Lung microvascular endothelial cell (primary cell): Measurements from ENCODE around the gene THAP8. TPM values are rescaled to one million over a fixed set of nuclear protein-coding genes. Genes with fewer than 3 reads are reported as not detected.

ENCODE experiments used
- DNase-seq, 2 donors: peaks; one replicate each; pipeline versions ENCODE4 v3.0.0 to v3.0.0-alpha.2; 2010; ENCODE audit warnings: low read depth in 2 of 2
- total RNA-seq: library from RNA; depleted of rRNA; stranded (reverse); fragments of >200 nt; gene quantifications from 2 replicates; pipeline ENCODE4 v1.2.1, GENCODE V29; 2014

Gene THAP8, protein sequence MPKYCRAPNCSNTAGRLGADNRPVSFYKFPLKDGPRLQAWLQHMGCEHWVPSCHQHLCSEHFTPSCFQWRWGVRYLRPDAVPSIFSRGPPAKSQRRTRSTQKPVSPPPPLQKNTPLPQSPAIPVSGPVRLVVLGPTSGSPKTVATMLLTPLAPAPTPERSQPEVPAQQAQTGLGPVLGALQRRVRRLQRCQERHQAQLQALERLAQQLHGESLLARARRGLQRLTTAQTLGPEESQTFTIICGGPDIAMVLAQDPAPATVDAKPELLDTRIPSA
- total RNA-seq, result 0.87 and 1.8 TPM in 2 replicates

GRCh38 chr19:36054119-36054732, at the start of gene THAP8:
TSS of gene THAP8 (minus strand) at chr19:36054285. CDS start at chr19:36054217, 68 bp downstream.
- peak; percentile 100 for DNase-seq

GRCh38 chr19:36103040-36103626, 49.0 kb upstream of the THAP8 start:
- DNase-seq, result no peak

- DNase-seq, result no peak
These were observed 47.7 kb upstream of the THAP8 start for GRCh38 chr19:36101550-36102327.

GRCh38 chr19:36100476-36100875, 46.4 kb upstream of the THAP8 start:
- DNase-seq, result no peak

- DNase-seq, result no peak
These were observed 45.2 kb upstream of the THAP8 start for GRCh38 chr19:36099166-36099785.

- DNase-seq, result peak in 1 of 2 donors; percentile 55
These were observed 43.0 kb upstream of the THAP8 start for GRCh38 chr19:36097036-36097435.

GRCh38 chr19:36093687-36094086, 39.6 kb upstream of the THAP8 start:
- no peak for DNase-seq

DNA sequence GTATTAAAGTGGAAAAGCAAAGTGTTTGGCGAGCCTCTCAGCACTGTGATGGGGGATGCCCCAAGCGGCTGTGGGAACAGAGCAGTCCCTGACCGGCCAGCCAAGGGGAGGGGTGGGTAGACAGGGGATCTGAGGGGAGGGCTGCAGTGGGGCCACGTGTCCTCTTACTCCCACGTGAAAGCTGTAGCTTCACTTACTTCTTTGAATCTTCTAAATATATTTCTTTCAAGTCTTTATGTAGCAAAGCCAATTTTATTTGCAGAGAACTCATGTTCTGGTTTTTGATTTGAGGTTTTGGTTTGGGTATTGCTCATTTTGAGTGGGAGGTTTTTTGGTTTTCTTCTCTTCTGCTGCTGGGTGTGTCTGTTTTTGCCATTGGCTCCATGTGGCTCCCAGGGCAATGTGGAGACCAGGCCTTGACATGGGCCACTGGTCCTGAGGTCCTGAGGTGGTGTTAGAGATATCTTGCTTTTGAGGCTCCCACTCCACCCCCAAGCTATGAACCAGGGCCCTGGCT, 39.1 kb upstream of the THAP8 start:
- DNase-seq, result no peak

- DNase-seq, result no peak
These were observed 38.5 kb upstream of the THAP8 start for GRCh38 chr19:36092566-36092965.

GRCh38 chr19:36090910-36091695, 37.0 kb upstream of the THAP8 start:
- no peak for DNase-seq

DNA sequence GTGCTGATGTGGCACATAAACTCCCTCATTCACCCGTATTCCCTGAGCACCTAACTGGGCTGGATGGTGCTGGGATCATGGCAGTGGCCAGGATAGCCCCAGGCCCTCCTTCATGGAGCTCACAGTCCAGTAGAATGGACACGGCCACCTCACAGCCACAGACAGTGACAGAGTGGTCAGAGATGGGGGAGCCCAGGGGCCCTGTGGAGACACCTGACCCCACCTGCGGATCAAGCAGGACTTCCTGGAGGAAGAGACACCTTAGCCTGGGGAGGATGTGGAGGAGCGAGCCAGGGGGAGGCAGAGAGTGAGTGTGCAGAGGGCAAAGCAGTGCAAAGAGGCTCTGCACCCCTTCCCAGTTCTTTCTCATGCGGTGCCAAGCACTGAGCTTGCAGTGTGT, 35.8 kb upstream of the THAP8 start:
- no peak for DNase-seq

DNA sequence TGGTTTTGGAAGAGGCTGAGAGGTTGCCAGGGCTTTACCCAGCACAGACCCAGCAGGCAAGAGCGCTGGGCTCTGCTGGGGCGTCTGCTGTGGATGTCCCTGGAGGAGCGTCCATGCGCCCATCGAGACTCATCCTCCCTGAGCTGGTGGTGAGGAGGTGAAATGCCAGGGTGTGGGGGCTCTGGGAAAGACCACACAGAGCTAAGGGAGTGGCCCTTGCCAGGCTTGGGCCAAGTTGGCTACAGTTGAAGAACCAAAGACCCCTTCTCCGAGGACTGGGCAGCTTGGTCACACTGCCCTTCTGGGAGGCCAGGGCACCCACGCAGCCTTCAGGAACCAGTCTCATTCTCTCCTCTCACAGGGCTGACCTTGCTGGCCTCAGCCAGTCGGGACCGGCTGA, 32.2 kb upstream of the THAP8 start:
- no peak for DNase-seq

GRCh38 chr19:36084231-36085009, 30.3 kb upstream of the THAP8 start:
- DNase-seq, result no peak

- no peak for DNase-seq
These were observed 28.8 kb upstream of the THAP8 start for GRCh38 chr19:36082916-36083315.

DNA sequence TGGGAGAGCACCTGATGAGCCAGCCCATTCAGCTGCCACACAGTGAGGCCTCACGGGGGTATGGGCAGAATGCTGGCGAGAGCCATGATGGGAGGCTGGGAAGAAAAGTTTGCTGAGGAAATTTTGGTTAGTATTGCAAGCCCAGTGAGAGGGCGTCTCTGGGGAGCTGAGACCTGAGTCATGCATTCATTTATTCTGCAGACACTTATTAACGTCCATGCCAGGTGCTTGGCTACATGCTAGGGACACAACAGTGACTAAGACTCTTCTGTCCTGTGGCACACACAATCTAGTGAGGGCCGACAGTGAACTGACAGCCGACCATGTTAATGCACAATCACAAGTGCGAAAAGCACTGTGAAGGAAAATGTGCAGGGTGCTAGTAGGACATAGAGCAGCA, 27.8 kb upstream of the THAP8 start:
- DNase-seq, result no peak

DNA sequence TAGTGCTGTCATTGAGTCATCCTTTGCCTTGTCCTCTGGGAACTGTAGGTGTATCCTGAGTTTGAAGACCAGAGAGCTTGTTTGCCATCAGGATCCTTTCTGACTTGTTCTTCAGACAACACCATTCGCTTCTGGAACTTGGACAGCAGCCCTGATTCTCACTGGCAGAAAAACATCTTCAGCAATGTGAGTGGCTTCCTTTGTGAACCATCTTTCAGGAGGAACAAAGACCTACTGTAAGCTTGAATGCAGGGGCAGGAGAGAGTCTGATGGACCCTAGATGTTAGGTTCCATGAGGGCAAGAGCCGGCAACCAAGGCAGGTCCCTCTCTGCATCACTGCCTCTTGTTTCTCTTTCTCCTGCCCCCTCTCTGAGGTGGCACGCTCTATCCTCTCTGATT, 27.3 kb upstream of the THAP8 start:
- DNase-seq, result no peak

GRCh38 chr19:36079389-36079945, 25.4 kb upstream of the THAP8 start:
- DNase-seq, result no peak

DNA sequence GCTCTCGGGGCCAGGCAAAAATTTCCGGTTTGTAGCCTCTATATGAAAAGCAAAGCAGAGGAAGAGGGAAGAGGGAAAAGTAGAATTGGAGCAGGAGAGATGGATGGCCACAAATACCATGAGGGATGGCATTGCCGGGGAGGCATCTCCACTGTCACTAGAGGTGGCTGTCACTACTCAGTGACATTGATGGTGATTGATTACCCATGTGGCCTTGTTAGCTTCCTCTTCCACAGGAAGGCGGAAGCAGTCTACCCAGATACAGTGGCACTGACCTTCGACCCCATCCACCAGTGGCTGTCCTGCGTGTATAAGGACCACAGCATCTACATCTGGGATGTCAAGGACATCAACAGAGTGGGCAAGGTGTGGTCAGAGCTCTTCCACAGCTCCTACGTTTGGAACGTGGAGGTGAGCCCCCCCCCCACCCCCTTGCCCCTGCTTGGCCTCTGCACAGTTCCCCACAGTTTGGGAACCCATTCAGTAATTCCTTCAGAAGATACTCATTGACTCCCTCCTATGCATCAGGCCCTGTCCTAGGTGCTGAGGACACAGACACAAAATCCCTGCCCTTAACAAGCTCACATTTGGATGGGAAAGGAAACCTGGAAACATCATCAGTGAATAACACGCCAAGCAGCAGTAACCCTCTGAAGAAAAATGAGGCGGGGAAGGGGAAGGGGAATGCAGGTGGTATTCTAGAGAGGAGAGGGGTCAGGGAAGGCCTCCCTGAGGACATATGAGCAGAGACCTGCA, 19.2 kb upstream of the THAP8 start:
- DNase-seq, result no peak

- no peak for DNase-seq
These were observed 18.0 kb upstream of the THAP8 start for GRCh38 chr19:36072081-36072480.
